GM23338 (cell line): Measurements from ENCODE around the gene EPHB3. TPM values are rescaled to one million over a fixed set of nuclear protein-coding genes. Genes with fewer than 3 reads are reported as not detected.
A peak's percentile ranks its signal among the peaks of the same experiment; 100 is the strongest.

Source experiments
- ATAC-seq: fragments of 200-7000 bp; cut with Tn5 transposase; 3 replicates; pipeline ENCODE4 v1.9.1; 2020
- DNase-seq: peaks from one replicate; pipeline ENCODE4 v3.0.0-alpha.2; 2015; ENCODE audit warnings: low spot score
- H2AFZ ChIP-seq: fragments of 200-600 bp; sonication (generic); 2 replicates; pipeline ENCODE4 v1.8.0; 2016; ENCODE audit warnings: antibody characterized with exemption, mild to moderate bottlenecking, moderate library complexity
- H3F3A ChIP-seq: fragments of 200-600 bp; sonication (generic); replicated peaks from 2 replicates; pipeline ENCODE4 v1.8.0; 2017; ENCODE audit warnings: antibody characterized with exemption, mixed run types, low read depth
- H3K27ac ChIP-seq: fragments of 200-600 bp; sonication (generic); 2 replicates; pipeline ENCODE4 v1.6.1; 2016; ENCODE audit warnings: low read depth
- H3K27me3 ChIP-seq: fragments of 200-600 bp; sonication (generic); 2 replicates; pipeline ENCODE4 v1.8.0; 2016; ENCODE audit warnings: mild to moderate bottlenecking, mixed run types, moderate library complexity; ENCODE audit not compliant: insufficient read depth
- H3K36me3 ChIP-seq: fragments of 200-600 bp; sonication (generic); 2 replicates; pipeline ENCODE4 v1.8.0; 2016; ENCODE audit warnings: mild to moderate bottlenecking; ENCODE audit not compliant: insufficient read depth
- H3K4me1 ChIP-seq: fragments of 200-600 bp; sonication (generic); 2 replicates; pipeline ENCODE4 v1.8.0; 2016; ENCODE audit warnings: mild to moderate bottlenecking, moderate library complexity; ENCODE audit not compliant: insufficient read depth
- H3K4me2 ChIP-seq: fragments of 200-600 bp; sonication (generic); 2 replicates; pipeline ENCODE4 v1.7.1; 2017; ENCODE audit warnings: mixed run types
- H3K4me3 ChIP-seq: fragments of 200-600 bp; sonication (generic); 2 replicates; pipeline ENCODE4 v1.6.1; 2016; ENCODE audit warnings: mixed run types
- H3K79me2 ChIP-seq: fragments of 200-600 bp; sonication (generic); replicated peaks from 2 replicates; pipeline ENCODE4 v1.8.0; 2017; ENCODE audit warnings: mild to moderate bottlenecking; ENCODE audit not compliant: insufficient read depth
- H3K9me2 ChIP-seq: fragments of 200-600 bp; sonication (generic); 2 replicates; pipeline ENCODE4 v1.8.0; 2017; ENCODE audit not compliant: insufficient read depth
- H4K20me1 ChIP-seq: fragments of 200-600 bp; sonication (generic); replicated peaks from 2 replicates; pipeline ENCODE4 v1.8.0; 2017; ENCODE audit warnings: mild to moderate bottlenecking; ENCODE audit not compliant: insufficient read depth
- H3K27ac Mint-ChIP-seq: 2 replicates; pipeline ENCODE4 v1.8.0; 2020; ENCODE audit warnings: inconsistent platforms, mild to moderate bottlenecking, moderate library complexity, mixed read lengths
- H3K27me3 Mint-ChIP-seq: 3 replicates; pipeline ENCODE4 v1.8.0; 2022; ENCODE audit warnings: low read depth, mild to moderate bottlenecking, moderate library complexity, mixed read lengths, inconsistent platforms; ENCODE audit not compliant: insufficient read depth, poor library complexity
- H3K36me3 Mint-ChIP-seq: 3 replicates; pipeline ENCODE4 v1.8.0; 2021; ENCODE audit warnings: low read depth, mild to moderate bottlenecking, inconsistent platforms, moderate library complexity, mixed read lengths
- H3K4me1 Mint-ChIP-seq: 3 replicates; pipeline ENCODE4 v1.8.0; 2020; ENCODE audit warnings: mild to moderate bottlenecking, inconsistent platforms, mixed read lengths
- H3K4me3 Mint-ChIP-seq: 3 replicates; pipeline ENCODE4 v1.8.0; 2021; ENCODE audit warnings: moderate library complexity, mild to moderate bottlenecking, inconsistent platforms, mixed read lengths
- H3K9me3 Mint-ChIP-seq: 3 replicates; pipeline ENCODE4 v1.8.0; 2020; ENCODE audit warnings: moderate library complexity, mild to moderate bottlenecking, inconsistent platforms, mixed read lengths
- EZH2 ChIP-seq: fragments of 200-600 bp; sonication (generic); IDR thresholded peaks from one replicate; pipeline ENCODE4 v1.8.0; 2017; ENCODE audit warnings: antibody characterized with exemption, mild to moderate bottlenecking, low read depth; ENCODE audit not compliant: unreplicated experiment
- EZH2phosphoT487 ChIP-seq: fragments of 200-600 bp; sonication (generic); IDR thresholded peaks from one replicate; pipeline ENCODE4 v1.8.1; 2018; ENCODE audit warnings: antibody characterized with exemption; ENCODE audit not compliant: unreplicated experiment
- JUNB ChIP-seq: IDR thresholded peaks from one replicate; pipeline ENCODE4 v1.6.1; 2016; ENCODE audit warnings: antibody characterized with exemption; ENCODE audit not compliant: unreplicated experiment
- NANOG ChIP-seq: IDR thresholded peaks from 2 replicates; pipeline ENCODE4 v1.6.1; 2016; ENCODE audit warnings: antibody characterized with exemption, borderline replicate concordance
- POLR2AphosphoS5 ChIP-seq: IDR thresholded peaks from 2 replicates; pipeline ENCODE4 v1.6.1; 2016; ENCODE audit warnings: antibody characterized with exemption, low read depth
- REST ChIP-seq: IDR thresholded peaks from one replicate; pipeline ENCODE4 v1.6.1; 2018; ENCODE audit warnings: antibody characterized with exemption; ENCODE audit not compliant: unreplicated experiment
- ZNF331 ChIP-seq: fragments of 250-450 bp; sonication (Bioruptor Pico); IDR thresholded peaks from 2 replicates; pipeline ENCODE4 v1.5.0; 2020; ENCODE audit warnings: low read depth, mild to moderate bottlenecking, moderate library complexity
- polyA plus RNA-seq: library from polyadenylated mRNA; unstranded; fragments of >200 nt; fragmentation: Nextera tagmentation; extraction: Ambion mirVana; gene quantifications from 2 replicates; pipeline ENCODE4 v1.2.1, GENCODE V29; 2016
- total RNA-seq: library from RNA; depleted of rRNA; stranded (reverse); fragments of >200 nt; shearing (Covaris generic); gene quantifications from 2 replicates; pipeline ENCODE4 v1.2.3, GENCODE V29; 2014
- TF ChIP-seq, protein P1 (sequence below): IDR thresholded peaks from 2 replicates; pipeline ENCODE4 v1.6.1; 2016; ENCODE audit warnings: antibody characterized with exemption

Gene EPHB3
- total and polyA plus RNA-seq, 2 experiments from 2014 or later, result 0.57 to 2.0 TPM

- peak; percentile 15 for ATAC-seq
- peaks cover 58% of the 10 kb centered on the region for H3K4me1 Mint-ChIP-seq
Observed at GRCh38 chr3:184568924-184569829, 7.6 kb downstream of the EPHB3 start.

GRCh38 chr3:184570035-184570434 lies 8.4 kb downstream of the EPHB3 start:
- peaks cover 49% of the 10 kb centered on the region for H3K4me1 ChIP-seq
- H3K79me2 ChIP-seq, result no peaks in the 10 kb centered on the region
- Mint-ChIP-seq H3K4me3 (peak overlapping the region; percentile 79), H3K27me3 (peaks cover 78% of the 10 kb centered on the region), H3K9me3 (no peaks in the 10 kb centered on the region; the same call in 2 of the 3 replicates), H3K27ac (no peak overlapping the region), H3K4me1 (peaks cover 58% of the 10 kb centered on the region), H3K36me3 (no peaks in the 10 kb centered on the region)
- H3K4me3 ChIP-seq, result peak overlapping the region; percentile 83
- no peaks in the 10 kb centered on the region for H3F3A ChIP-seq
- H3K9me2 ChIP-seq, result no peaks in the 10 kb centered on the region
- H3K36me3 ChIP-seq, result no peaks in the 10 kb centered on the region
- no peak for TF ChIP-seq ZNF331 (CRISPR knock-in tag)
- no peak for TF ChIP-seq NANOG
- TF ChIP-seq, protein P1, sequence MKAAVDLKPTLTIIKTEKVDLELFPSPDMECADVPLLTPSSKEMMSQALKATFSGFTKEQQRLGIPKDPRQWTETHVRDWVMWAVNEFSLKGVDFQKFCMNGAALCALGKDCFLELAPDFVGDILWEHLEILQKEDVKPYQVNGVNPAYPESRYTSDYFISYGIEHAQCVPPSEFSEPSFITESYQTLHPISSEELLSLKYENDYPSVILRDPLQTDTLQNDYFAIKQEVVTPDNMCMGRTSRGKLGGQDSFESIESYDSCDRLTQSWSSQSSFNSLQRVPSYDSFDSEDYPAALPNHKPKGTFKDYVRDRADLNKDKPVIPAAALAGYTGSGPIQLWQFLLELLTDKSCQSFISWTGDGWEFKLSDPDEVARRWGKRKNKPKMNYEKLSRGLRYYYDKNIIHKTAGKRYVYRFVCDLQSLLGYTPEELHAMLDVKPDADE, result no peak
- TF ChIP-seq POLR2AphosphoS5, result no peak
- no peak for TF ChIP-seq REST
- no peak for TF ChIP-seq JUNB
- no peak overlapping the region for H2AFZ ChIP-seq
- H4K20me1 ChIP-seq, result peaks cover under 1% of the 10 kb centered on the region
- H3K27me3 ChIP-seq, result peaks cover 91% of the 10 kb centered on the region
- DNase-seq (no peak), ATAC-seq (no peak)
- H3K4me2 ChIP-seq, result peak overlapping the region; percentile 91
- H3K27ac ChIP-seq, result no peak overlapping the region

More at GRCh38 chr3:184568924-184569829, 7.6 kb downstream of the EPHB3 start:
- Mint-ChIP-seq H3K27ac (no peak overlapping the region), H3K9me3 (no peaks in the 10 kb centered on the region; the same call in 2 of the 3 replicates), H3K4me3 (peak overlapping the region; percentile 79), H3K36me3 (no peaks in the 10 kb centered on the region), H3K27me3 (peaks cover 86% of the 10 kb centered on the region)
- Histone ChIP-seq H3K4me2 (peak overlapping the region; percentile 91), H3K79me2 (no peaks in the 10 kb centered on the region), H3K36me3 (no peaks in the 10 kb centered on the region), H2AFZ (peak overlapping the region; percentile 88), H3K27me3 (peaks cover 97% of the 10 kb centered on the region), H4K20me1 (peaks cover 9% of the 10 kb centered on the region), H3K4me1 (peaks cover 50% of the 10 kb centered on the region), H3K4me3 (peak overlapping the region; percentile 83), H3F3A (no peaks in the 10 kb centered on the region), H3K9me2 (no peaks in the 10 kb centered on the region), H3K27ac (no peak overlapping the region)
- no peak for TF ChIP-seq EZH2phosphoT487
- peak; percentile 80 for TF ChIP-seq EZH2
- DNase-seq, result peak; percentile 85
